GM19395 (cell line): Measurements from ENCODE around the gene TSPYL6.
A peak's percentile ranks its signal among the peaks of the same experiment; 100 is the strongest.

ENCODE experiments used
- ATAC-seq: cut with Tn5 transposase; IDR thresholded peaks from one replicate; pipeline ENCODE4 v1.9.1; 2021; ENCODE audit warnings: mild to moderate bottlenecking, moderate library complexity; ENCODE audit not compliant: unreplicated experiment

TSPYL6 gene

GRCh38 chr2:54259413-54260240, 3.6 kb upstream of the TSPYL6 start:
- ATAC-seq = peak; percentile 96

- no peak for ATAC-seq
Measured at GRCh38 chr2:54258166-54258565, 2.1 kb upstream of the TSPYL6 start.

GRCh38 chr2:54255230-54256090, 569 bp downstream of the TSPYL6 start:
- no peak for ATAC-seq

GRCh38 chr2:54254180-54254579, 1.8 kb downstream of the TSPYL6 start:
- ATAC-seq = no peak

GRCh38 chr2:54249629-54250028, 6.4 kb downstream of the TSPYL6 start:
- ATAC-seq = no peak

GRCh38 chr2:54247115-54247514, 8.9 kb downstream of the TSPYL6 start:
- ATAC-seq = no peak

- ATAC-seq = no peak
Measured at GRCh38 chr2:54240515-54241469, 15.2 kb downstream of the TSPYL6 start.

- no peak for ATAC-seq
Measured at GRCh38 chr2:54239427-54239826, 16.6 kb downstream of the TSPYL6 start.

GRCh38 chr2:54237428-54237827, 18.6 kb downstream of the TSPYL6 start:
- no peak for ATAC-seq

GRCh38 chr2:54233832-54234649, 22.0 kb downstream of the TSPYL6 start:
- ATAC-seq = no peak

GRCh38 chr2:54228945-54229344, 27.1 kb downstream of the TSPYL6 start:
- ATAC-seq = no peak

GRCh38 chr2:54227798-54228197, 28.2 kb downstream of the TSPYL6 start:
- no peak for ATAC-seq

- ATAC-seq = no peak
Measured at GRCh38 chr2:54226260-54226659, 29.8 kb downstream of the TSPYL6 start.

- no peak for ATAC-seq
Measured at GRCh38 chr2:54224997-54225396, 31.0 kb downstream of the TSPYL6 start.

- no peak for ATAC-seq
Measured at GRCh38 chr2:54213082-54213481, 42.9 kb downstream of the TSPYL6 start.

GRCh38 chr2:54212456-54212855, 43.6 kb downstream of the TSPYL6 start:
- no peak for ATAC-seq

- ATAC-seq = no peak
Measured at GRCh38 chr2:54209379-54209778, 46.6 kb downstream of the TSPYL6 start.

- no peak for ATAC-seq
Measured at GRCh38 chr2:54208364-54209240, 47.4 kb downstream of the TSPYL6 start.

- ATAC-seq = no peak
Measured at GRCh38 chr2:54207666-54208195, 48.3 kb downstream of the TSPYL6 start.
